ENCODE data around the gene ADPRH. TPM values are rescaled to one million over a fixed set of nuclear protein-coding genes. Genes with fewer than 3 reads are reported as not detected.
"Not testable (repeated sequence)": the region's sequence is repeated elsewhere in the genome, so short reads cannot be mapped to it uniquely, and the experiment has no call there.

Gene ADPRH
- polyA plus RNA-seq, 4 donors, result 6.6 to 7.4 (median 7.3) TPM

DNA sequence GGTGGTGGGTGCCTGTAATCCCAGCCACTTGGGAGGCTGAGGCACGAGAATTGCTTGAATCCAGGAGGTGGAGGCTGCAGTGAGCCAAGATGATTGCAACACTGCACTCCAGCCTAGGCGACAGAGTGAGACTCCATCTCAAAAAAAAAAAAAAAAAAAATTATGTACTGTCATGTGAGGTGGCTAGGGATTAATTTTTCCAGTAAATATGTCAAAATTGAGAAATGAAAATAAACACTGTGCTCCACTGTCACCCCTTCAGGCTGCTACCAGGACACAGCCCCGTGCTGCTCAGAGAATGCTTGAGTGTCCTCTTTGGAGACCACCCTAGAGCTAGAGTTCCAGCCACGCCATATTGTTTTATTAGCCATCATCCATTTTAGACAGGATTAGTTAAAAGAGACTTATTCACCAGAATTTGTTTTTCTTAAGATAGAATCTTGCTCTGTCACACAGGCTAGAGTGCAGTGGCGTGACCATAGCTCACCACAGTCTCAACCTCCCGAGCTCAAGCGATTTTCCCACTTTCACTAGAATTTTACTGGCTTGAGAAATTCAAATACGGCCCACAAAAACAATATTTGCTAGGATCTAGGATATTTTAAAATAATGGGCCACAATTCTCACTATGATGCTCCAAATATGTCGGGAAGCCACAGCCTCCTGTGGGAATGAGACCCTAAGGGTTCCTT is 20.5 kb upstream of the ADPRH start:
- no peak for DNase-seq (ENCODE audit: low read depth in 4 of 4, low spot score in 3 of 4)

DNA sequence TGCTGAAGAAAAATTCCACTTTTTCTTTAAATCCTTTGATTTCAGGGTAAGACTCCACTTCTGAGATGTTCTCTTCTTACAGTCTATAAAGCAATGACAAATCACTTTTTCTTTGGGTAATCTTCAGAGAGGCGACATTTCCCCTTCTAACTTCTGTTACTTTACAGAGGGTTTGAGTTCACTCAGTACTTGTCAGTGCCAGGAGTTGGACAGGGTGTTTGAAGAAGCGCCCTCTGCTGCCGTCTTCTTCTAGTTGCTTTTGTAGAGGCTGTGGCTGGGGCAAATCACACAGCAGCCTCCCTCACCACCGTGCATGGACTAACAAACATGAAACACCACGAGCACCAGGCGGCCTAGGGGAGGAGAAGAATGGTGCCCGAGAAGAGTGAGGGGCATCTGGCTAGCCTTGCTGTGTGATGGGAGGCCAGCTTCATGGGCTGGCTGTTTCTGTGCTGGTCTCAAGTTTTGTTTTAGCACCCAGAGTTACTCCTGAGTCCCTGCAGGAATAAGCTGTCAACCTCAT is 19.8 kb upstream of the ADPRH start, which contains the start of gene CD80:
CD80 (minus strand) TSS at position 174 of the 523 bp plus-strand sequence. CDS start 1,886 bp downstream, outside the sequence.
- no peak for DNase-seq (ENCODE audit: low read depth in 4 of 4, low spot score in 3 of 4)

GRCh38 chr3:119560160-119560559 is 19.1 kb upstream of the ADPRH start:
- DNase-seq (ENCODE audit: low read depth in 4 of 4, low spot score in 3 of 4), result no peak

DNA sequence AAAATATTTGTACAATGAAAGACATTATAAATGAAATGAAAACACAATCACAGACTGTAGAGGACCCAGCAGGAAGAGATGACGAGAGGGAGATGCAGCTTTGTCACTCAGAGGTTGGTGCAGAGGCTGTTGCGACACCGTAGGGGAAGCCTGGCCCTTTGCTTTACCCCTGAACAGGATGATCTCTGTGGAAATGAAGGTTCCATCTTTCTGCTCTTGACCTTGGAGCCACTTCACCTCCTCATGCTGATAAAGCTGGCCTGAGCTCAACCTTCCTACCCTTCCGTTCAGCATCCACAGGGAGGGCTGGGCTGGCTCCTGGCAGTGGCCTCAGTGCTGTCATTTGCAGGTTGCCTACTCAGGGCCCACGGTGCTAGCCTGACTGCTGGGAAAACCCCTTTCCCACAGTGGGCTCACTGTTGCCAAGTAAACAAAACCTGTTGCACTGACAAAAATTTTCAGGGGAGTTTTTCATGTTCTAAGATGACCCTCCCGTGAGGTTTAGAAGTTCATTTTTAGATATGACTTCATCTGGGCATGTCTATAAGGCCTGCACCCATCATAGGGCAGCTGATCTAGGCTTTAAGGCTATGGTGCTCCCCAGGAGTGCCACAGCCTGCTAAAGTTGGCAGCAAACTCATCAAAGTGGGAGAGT is 16.9 kb upstream of the ADPRH start:
- DNase-seq (ENCODE audit: low read depth in 4 of 4, low spot score in 3 of 4), result no peak

DNA sequence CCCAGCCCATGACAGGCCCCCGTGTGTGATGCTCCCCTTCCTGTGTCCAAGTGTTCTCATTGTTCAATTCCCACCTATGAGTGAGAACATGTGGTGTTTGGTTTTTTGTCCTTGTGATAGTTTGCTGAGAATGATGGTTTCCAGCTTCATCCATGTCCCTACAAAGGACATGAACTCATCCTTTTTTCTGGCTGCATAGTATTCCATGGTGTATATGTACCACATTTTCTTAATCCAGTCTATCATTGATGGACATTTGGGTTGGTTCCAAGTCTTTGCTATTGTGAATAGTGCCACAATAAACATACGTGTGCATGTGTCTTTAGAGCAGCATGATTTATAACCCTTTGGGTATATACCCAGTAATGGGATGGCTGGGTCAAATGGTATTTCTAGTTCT is 16.0 kb upstream of the ADPRH start:
- not testable (repeated sequence) for DNase-seq (ENCODE audit: low read depth in 4 of 4, low spot score in 3 of 4)

DNA sequence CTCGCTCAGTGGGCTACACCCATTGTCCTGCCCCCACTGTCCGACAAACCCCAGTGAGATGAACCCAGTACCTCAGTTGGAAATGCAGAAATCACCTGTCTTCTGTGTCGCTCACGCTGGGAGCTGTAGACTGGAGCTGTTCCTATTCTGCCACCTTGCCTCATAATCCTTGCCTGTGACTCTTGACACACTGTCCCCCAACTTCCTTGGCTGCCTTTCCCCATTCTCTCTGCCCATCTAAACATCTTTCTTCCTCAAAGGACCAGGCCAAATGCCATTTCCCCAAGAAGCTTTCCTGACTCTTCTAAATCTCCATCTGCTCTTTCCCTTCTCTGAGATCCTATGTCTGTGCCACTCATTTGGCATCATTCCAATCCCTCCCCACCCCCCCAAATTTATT is 10.1 kb upstream of the ADPRH start:
- DNase-seq (ENCODE audit: low read depth in 4 of 4, low spot score in 3 of 4), result no peak

- DNase-seq (ENCODE audit: low read depth in 4 of 4, low spot score in 3 of 4), result no peak
These were observed 9.1 kb upstream of the ADPRH start for GRCh38 chr3:119570229-119570628.

- no peak for DNase-seq (ENCODE audit: low read depth in 4 of 4, low spot score in 3 of 4)
These were observed 8.1 kb upstream of the ADPRH start for GRCh38 chr3:119571230-119571629.

DNA sequence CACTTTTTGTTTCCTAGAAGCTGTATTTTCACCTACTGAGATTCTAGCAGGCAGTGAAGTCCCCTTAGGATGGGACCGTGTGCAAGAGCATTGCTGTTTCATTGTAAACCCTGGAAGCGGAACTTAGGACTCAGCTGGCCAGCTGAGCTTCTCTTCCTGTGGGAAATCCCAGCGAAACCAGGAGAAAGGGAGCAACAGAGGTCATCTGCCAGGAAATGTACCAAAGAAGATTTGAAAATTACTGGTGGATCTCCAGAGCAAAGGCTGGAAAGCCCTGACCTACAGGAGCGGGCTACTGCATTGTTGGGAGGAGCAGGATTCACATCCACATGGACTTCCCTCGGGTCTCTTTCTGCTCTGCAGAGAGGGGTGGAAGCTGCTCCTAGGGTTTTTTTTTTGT is 7.6 kb upstream of the ADPRH start:
- DNase-seq (ENCODE audit: low read depth in 4 of 4, low spot score in 3 of 4), result no peak

- no peak for DNase-seq (ENCODE audit: low read depth in 4 of 4, low spot score in 3 of 4)
These were observed 3.8 kb upstream of the ADPRH start for GRCh38 chr3:119575507-119575906.

- peak in 1 of 4 donors; percentile 41 for DNase-seq (ENCODE audit: low read depth in 4 of 4, low spot score in 3 of 4)
These were observed 922 bp downstream of the ADPRH start for GRCh38 chr3:119580067-119580760.

DNA sequence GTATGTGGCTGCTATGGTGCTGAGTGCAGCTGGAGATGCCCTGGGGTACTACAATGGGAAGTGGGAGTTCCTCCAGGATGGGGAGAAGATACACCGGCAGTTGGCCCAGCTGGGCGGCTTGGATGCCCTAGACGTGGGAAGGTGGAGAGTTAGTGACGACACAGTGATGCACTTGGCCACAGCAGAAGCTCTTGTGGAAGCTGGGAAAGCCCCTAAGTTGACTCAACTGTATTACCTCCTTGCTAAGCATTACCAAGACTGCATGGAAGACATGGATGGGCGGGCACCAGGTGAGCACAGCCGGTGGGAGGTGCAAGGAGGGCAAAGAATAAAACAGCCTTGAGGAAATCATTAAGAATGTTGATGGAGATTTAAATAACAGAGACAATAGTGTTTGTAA is 2.9 kb downstream of the ADPRH start:
- DNase-seq (ENCODE audit: low read depth in 4 of 4, low spot score in 3 of 4), result no peak

GRCh38 chr3:119585208-119585607 is 5.9 kb downstream of the ADPRH start:
- DNase-seq (ENCODE audit: low read depth in 4 of 4, low spot score in 3 of 4), result no peak

DNA sequence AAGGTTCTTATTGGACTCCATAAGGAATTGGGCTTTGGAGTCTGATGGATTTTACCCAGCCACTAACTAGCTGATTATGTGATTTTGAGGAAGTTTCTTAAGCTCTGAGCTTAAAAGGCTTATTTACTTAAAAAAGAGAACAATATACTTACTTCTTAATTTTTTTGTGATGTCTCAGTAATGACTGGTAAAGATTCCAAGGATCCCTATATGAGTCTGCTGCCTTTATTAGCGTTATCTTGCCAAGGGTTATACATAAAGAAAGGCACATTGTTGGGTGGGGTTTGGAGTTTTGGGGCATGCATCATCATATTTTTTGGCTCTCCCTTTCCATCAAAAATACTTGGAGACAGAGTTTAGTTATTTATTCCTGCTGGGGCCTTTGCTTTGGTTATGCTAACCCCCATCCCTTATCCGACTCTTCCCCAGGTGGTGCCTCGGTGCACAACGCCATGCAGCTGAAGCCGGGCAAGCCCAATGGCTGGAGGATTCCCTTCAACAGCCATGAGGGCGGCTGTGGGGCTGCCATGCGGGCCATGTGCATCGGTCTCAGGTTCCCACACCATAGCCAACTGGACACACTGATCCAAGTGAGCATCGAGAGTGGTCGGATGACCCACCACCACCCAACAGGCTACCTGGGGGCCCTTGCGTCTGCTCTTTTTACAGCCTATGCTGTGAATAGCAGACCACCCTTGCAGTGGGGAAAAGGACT is 6.7 kb downstream of the ADPRH start:
- DNase-seq (ENCODE audit: low read depth in 4 of 4, low spot score in 3 of 4), result no peak

- DNase-seq (ENCODE audit: low read depth in 4 of 4, low spot score in 3 of 4), result no peak
These were observed 7.5 kb downstream of the ADPRH start for GRCh38 chr3:119586733-119587172.

- DNase-seq (ENCODE audit: low read depth in 4 of 4, low spot score in 3 of 4), result no peak
These were observed 8.8 kb downstream of the ADPRH start for GRCh38 chr3:119588112-119588511.

GRCh38 chr3:119589102-119589773 is 9.9 kb downstream of the ADPRH start:
- no peak for DNase-seq (ENCODE audit: low read depth in 4 of 4, low spot score in 3 of 4)

- DNase-seq (ENCODE audit: low read depth in 4 of 4, low spot score in 3 of 4), result no peak
These were observed 11.4 kb downstream of the ADPRH start for GRCh38 chr3:119590706-119591105.

GRCh38 chr3:119592861-119593260 is 13.6 kb downstream of the ADPRH start:
- no peak for DNase-seq (ENCODE audit: low read depth in 4 of 4, low spot score in 3 of 4)

DNA sequence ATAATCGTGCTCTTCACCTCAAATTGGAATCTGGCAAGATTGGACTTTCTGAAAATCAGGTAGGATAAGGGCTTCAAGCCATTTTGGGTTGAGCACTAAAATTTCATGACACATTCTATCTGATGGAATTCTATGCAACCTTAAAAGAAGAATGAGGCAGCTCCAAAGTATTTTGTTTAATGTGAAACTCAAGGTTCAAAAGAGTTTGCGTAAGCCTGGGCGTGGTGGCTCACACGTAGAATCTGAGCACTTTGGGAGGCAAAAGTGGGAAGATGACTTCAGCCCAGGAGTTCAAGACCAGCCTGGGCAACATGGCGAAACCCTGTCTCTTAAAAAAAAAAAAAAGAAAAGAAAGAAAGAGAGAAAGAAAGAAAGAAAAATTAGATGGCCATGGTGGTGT is 14.8 kb downstream of the ADPRH start:
- DNase-seq (ENCODE audit: low read depth in 4 of 4, low spot score in 3 of 4), result no peak

All from right renal pelvis (tissue), 4 donors.